AG09309 (cell line): ENCODE results near the gene SEMA7A.

Experiments
- DNase-seq: peaks from one replicate; pipeline ENCODE4 v3.0.0-alpha.2; 2010; ENCODE audit warnings: low read depth
- H3K4me3 ChIP-seq: 2 replicates; pipeline ENCODE4 v1.5.1; 2011; ENCODE audit warnings: mild to moderate bottlenecking, low read depth, low read length, moderate library complexity; ENCODE audit not compliant: control insufficient read depth
- CTCF ChIP-seq: IDR thresholded peaks from 2 replicates; pipeline ENCODE4 v1.5.1; 2011; ENCODE audit warnings: mild to moderate bottlenecking, low read depth, low read length, inconsistent platforms; ENCODE audit not compliant: insufficient read depth, control insufficient read depth; ENCODE audit errors: missing control alignments

SEMA7A gene

DNA sequence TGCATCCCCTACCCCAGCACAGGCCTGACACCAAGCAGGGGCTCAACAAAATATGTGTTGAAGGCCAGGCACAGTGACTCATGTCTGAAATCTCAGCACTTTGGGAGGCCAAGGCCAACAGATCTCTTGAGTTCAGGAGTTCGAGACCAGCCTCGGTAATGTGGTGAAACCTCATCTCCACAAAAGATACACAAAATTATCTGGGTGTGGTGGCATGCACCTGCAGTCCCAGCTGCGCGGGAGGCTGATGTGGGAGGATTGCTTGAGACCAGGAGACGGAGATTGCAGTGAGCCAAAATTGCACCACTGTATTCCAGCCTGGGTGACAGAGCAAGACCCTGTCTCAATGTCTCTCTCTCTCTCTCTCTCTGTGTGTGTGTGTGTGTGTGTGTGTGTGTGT, 35.6 kb downstream of the SEMA7A start:
- no peak for TF ChIP-seq CTCF
- H3K4me3 ChIP-seq, result no peak overlapping the region
- no peak for DNase-seq

GRCh38 chr15:74397239-74398068, 36.3 kb downstream of the SEMA7A start:
- TF ChIP-seq CTCF, result no peak
- no peak for DNase-seq
- H3K4me3 ChIP-seq, result no peak overlapping the region

DNA sequence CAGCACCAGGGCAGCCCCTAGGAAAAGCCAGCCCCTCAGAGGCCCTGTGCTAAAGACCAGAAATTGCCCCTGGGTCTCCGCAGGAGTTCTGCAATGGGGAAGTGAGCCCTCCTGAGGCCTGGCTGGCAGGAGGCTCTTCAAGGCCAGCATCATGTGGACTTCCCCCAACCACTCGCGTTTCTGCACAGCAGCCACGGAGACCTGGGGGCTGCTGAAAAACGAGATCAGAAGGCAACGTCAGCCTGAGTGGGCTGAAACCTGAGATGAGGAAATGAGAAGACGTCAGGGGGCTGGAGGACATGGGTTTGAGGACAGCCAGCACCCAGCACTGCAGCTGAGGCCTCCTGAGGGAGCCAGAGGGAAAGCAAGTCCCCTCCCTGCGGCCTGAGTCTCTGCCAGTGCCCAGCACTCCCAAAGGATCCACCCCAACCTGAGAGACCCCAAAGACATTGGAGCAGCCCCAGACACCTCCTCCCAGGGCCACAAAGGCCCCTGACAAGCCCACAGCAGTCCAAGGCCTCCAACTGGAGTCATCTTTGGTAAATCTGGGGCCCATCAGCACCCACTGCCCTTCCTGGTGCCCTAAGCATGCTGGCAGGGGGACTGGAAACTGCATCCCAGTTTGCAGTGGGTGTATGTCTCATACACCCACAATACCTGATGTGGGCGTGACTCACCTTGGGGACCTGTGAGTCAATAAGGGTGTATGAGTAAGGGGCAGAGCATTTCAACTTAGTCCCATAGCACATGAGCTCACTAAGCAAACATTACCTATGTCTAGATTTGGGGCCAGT, 37.1 kb downstream of the SEMA7A start:
- no peak for DNase-seq
- no peak for TF ChIP-seq CTCF
- H3K4me3 ChIP-seq, result no peak overlapping the region

GRCh38 chr15:74396146-74396438, 37.7 kb downstream of the SEMA7A start:
- TF ChIP-seq CTCF, result no peak
- no peak overlapping the region for H3K4me3 ChIP-seq
- no peak for DNase-seq

GRCh38 chr15:74395319-74396145, 38.2 kb downstream of the SEMA7A start:
- no peak overlapping the region for H3K4me3 ChIP-seq
- no peak for DNase-seq
- TF ChIP-seq CTCF, result no peak

- no peak for TF ChIP-seq CTCF
- H3K4me3 ChIP-seq, result no peak overlapping the region
- DNase-seq, result no peak
These were observed 39.5 kb downstream of the SEMA7A start for GRCh38 chr15:74394090-74394846.
